HG03558 (cell line): ENCODE results near the gene HPRT1.
"Not testable (repeated sequence)": the region's sequence is repeated elsewhere in the genome, so short reads cannot be mapped to it uniquely, and the experiment has no call there.

Experiments
- ATAC-seq: cut with Tn5 transposase; IDR thresholded peaks from one replicate; pipeline ENCODE4 v1.9.1; 2021; ENCODE audit warnings: moderate number of reproducible peaks; ENCODE audit not compliant: unreplicated experiment; ENCODE audit errors: extremely low read depth

Gene HPRT1, protein sequence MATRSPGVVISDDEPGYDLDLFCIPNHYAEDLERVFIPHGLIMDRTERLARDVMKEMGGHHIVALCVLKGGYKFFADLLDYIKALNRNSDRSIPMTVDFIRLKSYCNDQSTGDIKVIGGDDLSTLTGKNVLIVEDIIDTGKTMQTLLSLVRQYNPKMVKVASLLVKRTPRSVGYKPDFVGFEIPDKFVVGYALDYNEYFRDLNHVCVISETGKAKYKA

DNA sequence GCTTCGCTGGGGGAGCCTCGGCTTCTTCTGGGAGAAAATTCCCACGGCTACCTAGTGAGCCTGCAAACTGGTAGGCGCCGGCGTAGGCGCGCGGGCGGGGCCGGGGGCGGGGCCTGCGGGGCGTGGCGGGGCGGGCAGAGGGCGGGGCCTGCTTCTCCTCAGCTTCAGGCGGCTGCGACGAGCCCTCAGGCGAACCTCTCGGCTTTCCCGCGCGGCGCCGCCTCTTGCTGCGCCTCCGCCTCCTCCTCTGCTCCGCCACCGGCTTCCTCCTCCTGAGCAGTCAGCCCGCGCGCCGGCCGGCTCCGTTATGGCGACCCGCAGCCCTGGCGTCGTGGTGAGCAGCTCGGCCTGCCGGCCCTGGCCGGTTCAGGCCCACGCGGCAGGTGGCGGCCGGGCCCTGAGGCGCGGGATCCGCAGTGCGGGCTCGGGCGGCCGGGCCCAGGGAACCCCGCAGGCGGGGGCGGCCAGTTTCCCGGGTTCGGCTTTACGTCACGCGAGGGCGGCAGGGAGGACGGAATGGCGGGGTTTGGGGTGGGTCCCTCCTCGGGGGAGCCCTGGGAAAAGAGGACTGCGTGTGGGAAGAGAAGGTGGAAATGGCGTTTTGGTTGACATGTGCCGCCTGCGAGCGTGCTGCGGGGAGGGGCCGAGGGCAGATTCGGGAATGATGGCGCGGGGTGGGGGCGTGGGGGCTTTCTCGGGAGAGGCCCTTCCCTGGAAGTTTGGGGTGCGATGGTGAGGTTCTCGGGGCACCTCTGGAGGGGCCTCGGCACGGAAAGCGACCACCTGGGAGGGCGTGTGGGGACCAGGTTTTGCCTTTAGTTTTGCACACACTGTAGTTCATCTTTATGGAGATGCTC lies at the start of gene HPRT1:
Gene HPRT1, plus strand, starts transcription at position 161 of the 857 bp plus-strand sequence. Its CDS starts 147 bp downstream, at position 308.
- peak; percentile 65 for ATAC-seq

DNA sequence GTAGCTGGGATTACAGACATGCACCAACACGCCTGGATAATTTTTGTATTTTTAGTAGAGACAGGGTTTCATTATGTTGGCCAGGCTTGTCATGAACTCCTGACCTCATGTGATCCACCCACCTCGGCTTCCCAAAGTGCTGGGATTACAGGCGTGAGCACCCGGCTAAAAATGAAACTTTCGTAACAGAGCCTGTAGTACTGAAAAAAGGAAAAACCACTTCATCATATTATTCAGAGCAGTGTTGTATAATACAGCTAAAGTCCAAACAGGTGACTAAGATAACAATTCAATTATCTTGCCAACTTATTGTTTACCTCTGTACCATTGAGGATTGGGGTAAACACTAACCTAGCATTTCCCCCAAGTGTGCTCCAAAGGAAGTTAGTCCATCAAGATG lies 43.9 kb upstream of the HPRT1 start:
- no peak for ATAC-seq

DNA sequence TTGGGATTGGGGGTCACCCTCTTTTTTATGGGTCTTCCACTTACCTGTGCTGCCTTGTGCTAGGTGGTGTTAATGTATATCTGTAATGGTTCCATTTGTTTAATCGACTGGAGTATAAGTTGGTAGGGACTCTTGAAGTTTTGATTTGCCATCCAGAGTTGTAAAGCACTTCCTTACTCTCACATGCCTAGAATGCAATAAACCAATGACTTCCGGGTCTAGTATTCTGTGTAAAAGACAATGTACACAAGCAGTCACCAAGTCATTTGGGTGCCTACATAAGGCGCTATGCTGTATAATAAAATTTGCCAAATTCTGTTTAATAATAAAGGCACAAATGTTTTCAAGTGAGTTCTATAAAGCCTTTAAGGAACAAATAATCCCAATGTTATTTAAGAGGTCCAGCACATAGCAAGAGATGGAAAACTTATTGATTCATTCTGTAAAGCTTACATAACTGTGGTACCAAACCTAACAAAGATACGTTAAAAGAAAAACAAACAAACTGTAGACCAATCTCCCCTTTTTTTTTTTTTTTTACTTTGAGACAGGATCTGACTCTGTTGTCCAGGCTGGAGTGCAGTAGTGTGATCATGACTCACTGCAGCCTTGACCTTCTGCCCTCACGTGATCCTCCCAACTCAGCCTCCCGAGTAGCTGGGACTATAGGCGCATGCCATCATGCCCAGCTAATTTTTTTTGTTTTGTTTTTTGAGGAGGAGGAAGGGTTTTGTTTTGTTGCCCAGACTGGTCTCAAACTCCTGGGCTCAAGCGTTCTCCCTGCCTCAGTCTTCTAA lies 41.5 kb upstream of the HPRT1 start:
- ATAC-seq, result no peak

DNA sequence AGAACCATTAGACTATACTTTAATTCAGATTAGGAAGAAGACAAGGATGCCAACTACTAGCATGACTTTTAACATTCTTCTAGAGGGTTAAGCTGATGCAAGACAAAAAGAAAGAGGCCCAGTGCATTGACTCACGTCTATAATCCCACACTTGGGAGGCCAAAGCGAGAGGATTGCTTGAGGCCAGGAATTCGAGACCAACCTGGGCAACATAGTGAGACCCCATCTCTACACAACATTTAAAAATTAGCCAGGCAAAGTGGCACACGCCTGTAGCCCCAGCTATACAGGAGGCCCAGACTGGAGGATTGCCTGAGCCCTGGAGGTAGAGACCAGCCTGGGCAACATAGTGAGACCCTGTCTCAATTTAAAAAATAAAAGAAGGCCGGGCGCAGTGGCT lies 40.2 kb upstream of the HPRT1 start:
- no peak for ATAC-seq

DNA sequence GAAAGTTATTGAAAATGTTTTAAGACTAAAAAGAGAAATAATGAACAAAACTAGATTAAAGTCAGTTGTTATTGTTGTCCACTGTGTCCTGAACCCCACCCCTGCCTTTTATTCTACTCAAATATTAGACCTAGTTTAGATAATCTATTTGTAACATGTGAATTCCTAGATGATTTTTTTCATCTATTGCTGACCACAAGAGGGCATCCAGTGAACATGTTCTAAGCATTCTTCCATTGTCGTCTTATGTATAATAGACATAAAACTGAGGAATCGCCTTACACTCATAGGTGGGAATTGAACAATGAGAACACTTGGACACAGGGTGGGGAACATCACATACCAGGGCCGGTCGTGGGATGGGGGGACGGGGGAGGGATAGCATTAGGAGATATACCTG lies 36.4 kb upstream of the HPRT1 start:
- ATAC-seq, result no peak

DNA sequence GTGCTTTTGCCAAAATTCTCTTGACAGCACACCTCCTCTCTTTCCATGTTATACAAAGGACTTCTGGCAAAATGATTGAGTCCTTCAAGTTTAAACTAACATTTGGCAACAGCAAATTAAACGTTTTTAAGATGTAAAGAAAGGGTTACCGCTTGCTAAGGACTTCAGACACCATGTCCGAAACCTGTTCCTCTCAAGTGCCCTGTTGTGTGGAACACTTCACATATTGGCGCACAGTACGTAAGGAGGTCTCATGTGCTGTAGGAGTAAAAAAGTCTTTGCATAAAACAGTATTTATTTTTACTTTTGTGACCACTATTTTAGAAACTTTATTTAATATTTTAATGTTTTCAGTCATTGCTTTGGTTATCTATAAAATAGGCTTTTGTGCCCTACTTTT lies 33.7 kb upstream of the HPRT1 start:
- no peak for ATAC-seq

DNA sequence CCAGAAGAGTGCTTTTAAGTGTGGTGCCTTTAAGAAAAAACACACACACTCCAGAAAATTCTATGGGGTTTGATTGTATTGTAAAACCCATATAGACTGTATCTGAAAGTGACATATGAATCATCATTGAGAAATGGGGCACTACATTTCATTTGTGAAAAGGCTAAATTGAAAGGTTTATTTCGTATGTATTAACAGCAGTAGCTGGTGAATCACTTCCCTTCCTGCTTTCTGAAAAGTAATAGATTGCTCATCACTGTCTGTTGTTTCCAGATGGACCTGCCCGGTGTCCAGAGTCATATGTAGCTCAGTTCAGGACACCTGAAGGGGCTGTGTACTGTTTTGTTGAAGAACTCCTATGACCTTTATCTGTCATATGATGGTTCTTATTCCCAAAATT lies 28.1 kb upstream of the HPRT1 start:
- ATAC-seq, result no peak

DNA sequence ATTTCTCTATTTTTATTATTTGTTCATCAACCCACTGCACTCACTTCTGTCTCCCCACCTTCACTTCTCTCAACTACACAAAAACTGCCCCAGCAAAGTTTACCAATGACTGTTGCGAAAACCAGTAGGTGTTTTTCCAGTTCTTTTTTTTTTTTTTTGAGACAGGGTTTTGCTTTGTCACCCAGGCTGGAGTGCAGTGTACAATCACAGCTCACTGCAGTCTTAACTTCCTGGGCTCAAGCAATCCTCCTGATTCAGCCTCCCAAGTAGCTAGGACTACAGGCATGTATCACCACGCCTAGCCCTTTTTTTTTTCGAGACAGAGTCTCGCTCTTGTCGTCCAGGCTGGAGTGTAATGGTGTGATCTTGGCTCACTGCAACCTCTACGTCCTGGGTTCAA lies 24.1 kb upstream of the HPRT1 start:
- ATAC-seq, result no peak

DNA sequence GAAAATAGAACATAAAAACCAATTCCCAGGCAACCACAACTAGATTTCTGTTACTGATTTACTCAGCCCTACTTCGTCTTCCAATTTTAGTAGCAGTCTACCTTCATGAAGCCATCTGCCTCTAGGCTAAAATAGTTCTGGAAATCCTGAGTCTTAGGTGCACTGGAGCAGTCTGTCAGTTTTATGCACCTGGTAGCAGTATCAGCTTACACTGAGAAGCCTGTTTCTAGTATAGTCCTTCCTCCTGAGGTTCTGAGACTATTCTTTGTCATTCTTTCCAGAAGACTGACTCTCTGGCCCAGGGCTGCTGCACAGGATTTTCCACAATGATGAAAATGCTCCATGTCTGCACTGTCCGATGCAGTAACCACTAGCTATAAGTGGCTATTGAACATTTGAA lies 16.9 kb upstream of the HPRT1 start:
- ATAC-seq, result no peak

DNA sequence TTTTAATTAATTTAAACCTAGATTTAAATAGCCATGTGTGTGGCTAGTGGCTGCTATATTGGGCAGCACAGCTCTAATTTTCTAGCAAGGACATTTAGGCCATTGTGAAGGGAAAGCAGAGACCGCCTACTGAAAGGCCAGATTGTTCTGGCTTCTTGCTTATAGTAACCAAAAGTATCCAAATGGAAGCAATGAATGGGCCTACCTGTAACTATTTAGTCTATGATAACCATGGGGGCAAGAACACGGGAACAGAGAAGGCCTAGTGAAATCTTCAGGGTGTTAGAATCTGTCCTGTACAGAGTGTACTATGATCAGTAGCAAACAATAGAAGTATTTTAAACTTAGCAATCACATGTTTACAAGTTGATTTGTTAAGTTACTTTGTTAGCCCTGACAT lies 16.5 kb upstream of the HPRT1 start:
- no peak for ATAC-seq

DNA sequence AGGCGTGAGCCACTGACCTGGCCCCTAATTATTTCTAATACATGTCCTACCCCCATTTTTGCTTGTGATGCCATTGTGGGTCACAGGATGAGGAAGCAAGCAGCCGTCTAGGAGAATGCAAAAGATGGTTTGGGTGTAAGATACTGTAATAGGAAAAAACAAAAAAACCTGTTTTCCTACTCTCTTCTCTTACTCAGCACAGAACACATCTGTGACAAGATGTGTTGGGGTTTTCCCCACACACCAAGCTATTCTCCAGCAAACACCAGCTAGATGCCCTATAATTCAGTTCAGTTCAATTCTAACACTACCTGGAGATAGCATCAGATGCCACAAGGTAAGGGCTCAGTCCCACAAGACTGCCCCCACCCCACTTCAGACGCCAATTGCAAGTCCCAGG lies 15.3 kb upstream of the HPRT1 start:
- no peak for ATAC-seq

DNA sequence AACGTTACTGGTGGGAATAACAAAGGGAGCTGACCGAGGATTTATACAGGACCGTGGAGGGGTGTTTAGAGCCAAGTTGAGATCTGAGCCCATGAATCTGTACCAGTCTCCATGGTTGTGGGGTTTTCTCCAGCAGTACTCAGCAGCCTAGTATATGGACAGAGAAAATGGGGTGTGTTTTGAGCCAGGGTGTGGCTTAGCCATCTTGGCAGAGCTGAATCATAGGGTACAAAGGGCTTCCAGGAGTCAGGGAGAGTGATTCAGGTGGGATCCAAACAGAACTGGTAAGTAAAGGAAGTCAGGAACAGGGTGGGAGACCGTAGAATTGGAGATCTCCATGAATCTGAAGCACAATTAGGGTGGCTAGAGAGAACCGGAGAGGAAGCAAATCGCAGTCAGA lies 7.4 kb upstream of the HPRT1 start:
- no peak for ATAC-seq

DNA sequence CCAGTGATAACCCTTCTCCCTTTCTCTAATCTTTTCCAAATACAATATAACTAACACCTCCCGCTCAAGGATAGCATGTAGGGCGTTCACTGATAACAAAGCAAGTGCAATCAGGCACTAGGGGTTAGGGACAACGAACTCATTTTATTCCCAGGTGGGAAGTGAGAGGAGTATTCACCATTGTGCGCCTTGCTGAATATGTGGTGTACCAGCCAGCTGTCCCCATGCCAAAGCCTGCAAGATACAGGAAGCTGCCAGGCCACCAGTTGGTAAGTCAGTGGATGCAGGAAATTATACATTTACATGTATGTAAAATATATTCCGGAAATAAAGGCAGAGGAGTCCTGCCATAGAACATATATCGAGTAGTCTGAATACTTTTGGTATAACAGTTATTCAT lies 6.3 kb upstream of the HPRT1 start:
- ATAC-seq, result no peak

DNA sequence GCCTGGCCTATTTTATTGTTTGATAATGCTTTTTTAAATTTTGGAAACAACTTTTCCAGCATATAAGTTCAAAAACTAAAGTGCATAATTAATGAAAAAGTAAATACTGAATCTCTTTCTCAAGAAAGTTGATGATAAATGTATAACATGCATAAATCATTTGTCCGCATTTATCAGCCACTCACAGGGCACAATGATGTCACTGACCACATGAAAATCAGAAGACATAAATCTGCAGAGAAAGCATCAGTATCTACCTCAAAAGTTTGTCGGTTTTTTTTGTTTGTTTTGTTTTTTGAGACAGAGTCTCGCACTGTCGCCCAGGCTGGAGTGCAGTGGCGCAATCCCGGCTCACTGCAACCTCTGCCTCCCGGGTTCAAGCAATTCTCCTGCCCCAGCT lies 5.5 kb upstream of the HPRT1 start:
- no peak for ATAC-seq

DNA sequence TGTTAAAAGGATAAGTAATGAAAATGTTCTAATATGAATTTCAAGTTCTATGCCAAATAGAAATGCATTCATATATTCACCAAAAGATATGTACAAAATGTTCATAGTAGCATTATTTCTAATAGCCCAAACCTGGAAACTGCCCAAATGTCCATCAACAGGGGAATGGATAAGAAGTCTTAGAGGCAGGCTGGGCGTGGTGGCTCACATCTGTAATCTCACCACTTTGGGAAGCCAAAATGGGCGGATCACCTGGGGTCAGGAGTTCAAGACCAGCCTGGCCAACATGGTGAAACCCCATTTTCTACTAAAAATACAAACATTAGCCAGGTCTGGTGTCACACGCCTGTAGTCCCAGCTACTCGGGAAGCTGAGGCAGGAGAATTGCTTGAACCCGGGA lies 2.3 kb upstream of the HPRT1 start:
- no peak for ATAC-seq

DNA sequence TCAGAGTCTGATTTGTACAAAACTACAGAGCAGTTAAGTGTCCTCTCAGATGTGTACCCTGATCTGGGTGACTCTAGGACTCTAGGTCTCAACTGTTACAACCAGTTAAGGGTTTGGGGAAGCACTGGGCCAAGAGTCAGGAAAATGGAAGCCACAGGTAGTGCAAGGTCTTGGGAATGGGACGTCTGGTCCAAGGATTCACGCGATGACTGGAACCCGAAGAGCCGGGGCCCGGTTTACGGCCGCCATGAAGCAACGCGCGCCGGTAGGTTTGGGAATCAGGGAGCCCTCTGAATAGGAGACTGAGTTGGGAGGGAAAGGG lies 321 bp upstream of the HPRT1 start:
- ATAC-seq, result no peak

DNA sequence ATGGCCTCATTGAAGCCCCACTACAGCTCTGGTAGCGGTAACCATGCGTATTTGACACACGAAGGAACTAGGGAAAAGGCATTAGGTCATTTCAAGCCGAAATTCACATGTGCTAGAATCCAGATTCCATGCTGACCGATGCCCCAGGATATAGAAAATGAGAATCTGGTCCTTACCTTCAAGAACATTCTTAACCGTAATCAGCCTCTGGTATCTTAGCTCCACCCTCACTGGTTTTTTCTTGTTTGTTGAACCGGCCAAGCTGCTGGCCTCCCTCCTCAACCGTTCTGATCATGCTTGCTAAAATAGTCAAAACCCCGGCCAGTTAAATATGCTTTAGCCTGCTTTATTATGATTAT lies 876 bp downstream of the HPRT1 start:
- no peak for ATAC-seq

DNA sequence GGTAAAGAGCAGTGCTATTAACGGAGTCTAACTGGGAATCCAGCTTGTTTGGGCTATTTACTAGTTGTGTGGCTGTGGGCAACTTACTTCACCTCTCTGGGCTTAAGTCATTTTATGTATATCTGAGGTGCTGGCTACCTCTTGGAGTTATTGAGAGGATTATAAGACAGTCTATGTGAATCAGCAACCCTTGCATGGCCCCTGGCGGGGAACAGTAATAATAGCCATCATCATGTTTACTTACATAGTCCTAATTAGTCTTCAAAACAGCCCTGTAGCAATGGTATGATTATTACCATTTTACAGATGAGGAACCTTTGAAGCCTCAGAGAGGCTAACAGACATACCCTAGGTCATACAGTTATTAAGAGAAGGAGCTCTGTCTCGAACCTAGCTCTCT lies 1.5 kb downstream of the HPRT1 start:
- ATAC-seq, result no peak

DNA sequence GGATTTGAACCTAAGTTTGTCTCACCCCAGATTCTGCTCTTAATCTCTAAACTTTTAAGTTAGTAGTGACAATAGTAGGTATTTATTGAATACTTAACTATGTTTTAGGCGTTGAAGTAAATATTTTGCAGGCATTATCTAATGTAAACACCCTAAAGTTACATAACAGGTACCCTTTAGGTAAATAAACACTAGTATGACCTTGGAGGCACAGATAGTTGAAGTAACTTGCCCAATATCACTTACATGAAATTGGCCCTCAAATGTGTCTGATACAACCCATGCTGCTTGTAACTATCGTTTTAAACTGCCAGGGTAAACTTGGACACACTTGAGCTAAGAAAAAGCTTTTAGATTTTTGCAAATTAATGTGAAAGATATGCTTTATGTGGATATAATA lies 3.0 kb downstream of the HPRT1 start:
- no peak for ATAC-seq

DNA sequence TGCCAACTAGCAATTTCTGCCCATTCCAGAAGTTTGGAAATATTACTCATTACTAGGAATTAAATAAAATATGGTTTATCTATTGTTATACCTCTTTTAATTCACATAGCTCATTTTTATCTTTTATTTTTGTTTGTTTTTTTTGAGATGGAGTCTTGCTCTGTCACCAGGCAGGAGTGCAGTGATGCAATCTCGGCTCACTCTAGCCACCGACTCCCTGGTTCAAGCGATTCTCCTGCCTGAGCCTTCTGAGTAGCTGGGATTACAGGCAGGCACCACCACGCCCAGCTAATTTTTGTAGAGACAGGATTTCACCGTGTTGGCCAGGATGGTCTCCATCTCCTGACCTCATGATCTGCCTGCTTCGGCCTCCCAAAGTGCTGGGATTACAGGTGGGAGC lies 4.5 kb downstream of the HPRT1 start:
- ATAC-seq, result not testable (repeated sequence)

DNA sequence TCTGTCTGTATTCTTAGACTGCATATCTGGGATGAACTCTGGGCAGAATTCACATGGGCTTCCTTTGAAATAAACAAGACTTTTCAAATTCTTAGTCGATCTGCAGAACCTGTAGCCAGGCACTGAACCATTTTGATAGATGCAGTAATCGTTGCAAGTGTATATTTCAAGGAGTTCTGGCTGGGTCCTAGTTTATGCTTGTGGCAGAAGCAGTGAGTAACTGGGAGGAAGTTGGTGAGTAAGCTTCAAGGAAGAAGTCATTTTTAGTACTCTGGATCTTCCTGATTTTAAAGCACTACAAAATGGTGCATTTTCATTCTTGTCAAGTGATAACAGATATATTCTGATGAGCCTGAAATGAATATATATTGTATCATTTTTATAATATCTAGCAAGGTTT lies 9.5 kb downstream of the HPRT1 start:
- ATAC-seq, result no peak
